ENCODE data around the gene TNNC1.

The TNNC1 gene

GRCh38 chr3:52406791-52407510 is 46.9 kb downstream of the TNNC1 start:
- H3K27ac ChIP-seq (ENCODE audit: low read length) = no peak overlapping the region
- no peak overlapping the region for H3K4me3 ChIP-seq (ENCODE audit: low read depth in 1 of 2, low read length in 2 of 2)
- peaks cover 54 to 60% of the 10 kb centered on the region in 2 donors for H3K36me3 ChIP-seq (ENCODE audit: control insufficient read depth in 1 of 2, insufficient read depth in 2 of 2, low read length in 2 of 2)
- H3K9me3 ChIP-seq (ENCODE audit: control insufficient read depth in 1 of 2, low read length in 2 of 2) = no peaks in the 10 kb centered on the region
- peaks cover 6 to 34% of the 10 kb centered on the region in 2 donors for H3K4me1 ChIP-seq (ENCODE audit: control insufficient read depth in 1 of 2, insufficient read depth in 2 of 2, low read length in 2 of 2)
- H3K27me3 ChIP-seq (ENCODE audit: low read depth, low read length) = no peaks in the 10 kb centered on the region

GRCh38 chr3:52406231-52406661 is 47.6 kb downstream of the TNNC1 start:
- no peaks in the 10 kb centered on the region for H3K27me3 ChIP-seq (ENCODE audit: low read depth, low read length)
- no peak overlapping the region for H3K27ac ChIP-seq (ENCODE audit: low read length)
- H3K4me1 ChIP-seq (ENCODE audit: control insufficient read depth in 1 of 2, insufficient read depth in 2 of 2, low read length in 2 of 2) = peaks cover 6 to 27% of the 10 kb centered on the region in 2 donors
- no peak overlapping the region for H3K4me3 ChIP-seq (ENCODE audit: low read depth in 1 of 2, low read length in 2 of 2)
- H3K36me3 ChIP-seq (ENCODE audit: control insufficient read depth in 1 of 2, insufficient read depth in 2 of 2, low read length in 2 of 2) = peaks cover 61 to 67% of the 10 kb centered on the region in 2 donors
- no peaks in the 10 kb centered on the region for H3K9me3 ChIP-seq (ENCODE audit: control insufficient read depth in 1 of 2, low read length in 2 of 2)

- no peaks in the 10 kb centered on the region for H3K27me3 ChIP-seq (ENCODE audit: low read depth, low read length)
- no peak overlapping the region for H3K27ac ChIP-seq (ENCODE audit: low read length)
- no peak overlapping the region for H3K4me3 ChIP-seq (ENCODE audit: low read depth in 1 of 2, low read length in 2 of 2)
- H3K9me3 ChIP-seq (ENCODE audit: control insufficient read depth in 1 of 2, low read length in 2 of 2) = no peaks in the 10 kb centered on the region
- H3K36me3 ChIP-seq (ENCODE audit: control insufficient read depth in 1 of 2, insufficient read depth in 2 of 2, low read length in 2 of 2) = peaks cover 67 to 73% of the 10 kb centered on the region in 2 donors
- H3K4me1 ChIP-seq (ENCODE audit: control insufficient read depth in 1 of 2, insufficient read depth in 2 of 2, low read length in 2 of 2) = peaks cover 6 to 25% of the 10 kb centered on the region in 2 donors
These were observed 48.2 kb downstream of the TNNC1 start for GRCh38 chr3:52405601-52406110.

GRCh38 chr3:52405066-52405465 is 48.8 kb downstream of the TNNC1 start:
- H3K4me3 ChIP-seq (ENCODE audit: low read depth in 1 of 2, low read length in 2 of 2) = no peak overlapping the region
- H3K4me1 ChIP-seq (ENCODE audit: control insufficient read depth in 1 of 2, insufficient read depth in 2 of 2, low read length in 2 of 2) = peaks cover 6 to 25% of the 10 kb centered on the region in 2 donors
- no peaks in the 10 kb centered on the region for H3K9me3 ChIP-seq (ENCODE audit: control insufficient read depth in 1 of 2, low read length in 2 of 2)
- peaks cover 71 to 75% of the 10 kb centered on the region in 2 donors for H3K36me3 ChIP-seq (ENCODE audit: control insufficient read depth in 1 of 2, insufficient read depth in 2 of 2, low read length in 2 of 2)
- no peaks in the 10 kb centered on the region for H3K27me3 ChIP-seq (ENCODE audit: low read depth, low read length)
- H3K27ac ChIP-seq (ENCODE audit: low read length) = no peak overlapping the region

DNA sequence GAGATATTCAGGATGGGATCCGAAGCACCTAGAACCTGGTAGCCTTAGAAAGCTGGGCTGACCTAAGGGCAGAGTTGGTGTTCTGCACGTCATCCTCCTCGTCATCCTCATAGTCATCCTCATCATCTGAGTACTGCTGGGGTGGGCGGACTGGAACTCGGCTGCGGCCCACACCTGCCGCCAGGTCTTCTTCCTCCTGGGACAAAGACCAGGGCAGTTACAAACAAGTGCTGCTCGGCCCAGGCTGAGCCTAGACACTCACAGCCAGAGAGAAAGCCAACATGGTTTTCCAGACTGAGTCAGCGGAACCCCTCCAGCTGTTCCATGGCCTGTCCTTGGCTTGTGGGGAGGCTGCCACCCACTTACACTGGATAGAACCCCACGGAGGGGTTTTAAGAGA is 49.5 kb downstream of the TNNC1 start:
- peaks cover 72 to 75% of the 10 kb centered on the region in 2 donors for H3K36me3 ChIP-seq (ENCODE audit: control insufficient read depth in 1 of 2, insufficient read depth in 2 of 2, low read length in 2 of 2)
- H3K4me1 ChIP-seq (ENCODE audit: control insufficient read depth in 1 of 2, insufficient read depth in 2 of 2, low read length in 2 of 2) = peaks cover 6 to 25% of the 10 kb centered on the region in 2 donors
- no peak overlapping the region for H3K27ac ChIP-seq (ENCODE audit: low read length)
- H3K9me3 ChIP-seq (ENCODE audit: control insufficient read depth in 1 of 2, low read length in 2 of 2) = no peaks in the 10 kb centered on the region
- H3K4me3 ChIP-seq (ENCODE audit: low read depth in 1 of 2, low read length in 2 of 2) = no peak overlapping the region
- H3K27me3 ChIP-seq (ENCODE audit: low read depth, low read length) = no peaks in the 10 kb centered on the region

DNA sequence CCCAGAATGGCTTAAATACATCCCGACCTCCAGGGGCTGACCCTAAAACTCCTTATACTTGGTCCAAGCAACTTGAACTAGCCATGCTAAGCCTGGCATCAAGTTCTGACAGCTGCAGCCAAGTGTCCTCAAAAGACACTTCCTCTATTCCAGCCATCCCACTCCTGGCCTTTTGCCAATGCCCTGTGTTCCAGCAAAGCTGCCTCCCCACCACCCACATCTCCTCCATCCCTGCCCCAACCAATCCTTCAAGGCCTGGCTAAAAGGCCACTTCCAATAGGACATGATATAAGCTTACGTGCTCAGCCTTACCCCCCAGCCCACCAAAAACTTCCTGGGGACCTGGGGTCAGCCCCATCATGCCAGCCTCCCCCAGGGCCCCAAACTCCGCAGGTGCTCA is 49.9 kb downstream of the TNNC1 start:
- H3K27me3 ChIP-seq (ENCODE audit: low read depth, low read length) = no peaks in the 10 kb centered on the region
- H3K36me3 ChIP-seq (ENCODE audit: control insufficient read depth in 1 of 2, insufficient read depth in 2 of 2, low read length in 2 of 2) = peaks cover 72 to 75% of the 10 kb centered on the region in 2 donors
- H3K4me3 ChIP-seq (ENCODE audit: low read depth in 1 of 2, low read length in 2 of 2) = no peak overlapping the region
- no peak overlapping the region for H3K27ac ChIP-seq (ENCODE audit: low read length)
- no peaks in the 10 kb centered on the region for H3K9me3 ChIP-seq (ENCODE audit: control insufficient read depth in 1 of 2, low read length in 2 of 2)
- H3K4me1 ChIP-seq (ENCODE audit: control insufficient read depth in 1 of 2, insufficient read depth in 2 of 2, low read length in 2 of 2) = peaks cover 4 to 21% of the 10 kb centered on the region in 2 donors

- H3K9me3 ChIP-seq (ENCODE audit: control insufficient read depth in 1 of 2, low read length in 2 of 2) = no peaks in the 10 kb centered on the region
- peaks cover 0 to 15% of the 10 kb centered on the region in 2 donors for H3K4me1 ChIP-seq (ENCODE audit: control insufficient read depth in 1 of 2, insufficient read depth in 2 of 2, low read length in 2 of 2)
- H3K36me3 ChIP-seq (ENCODE audit: control insufficient read depth in 1 of 2, insufficient read depth in 2 of 2, low read length in 2 of 2) = peaks cover 72 to 75% of the 10 kb centered on the region in 2 donors
- no peak overlapping the region for H3K27ac ChIP-seq (ENCODE audit: low read length)
- no peaks in the 10 kb centered on the region for H3K27me3 ChIP-seq (ENCODE audit: low read depth, low read length)
- no peak overlapping the region for H3K4me3 ChIP-seq (ENCODE audit: low read depth in 1 of 2, low read length in 2 of 2)
These were observed 50.5 kb downstream of the TNNC1 start for GRCh38 chr3:52403271-52403841.

- H3K27ac ChIP-seq (ENCODE audit: low read length) = no peak overlapping the region
- H3K9me3 ChIP-seq (ENCODE audit: control insufficient read depth in 1 of 2, low read length in 2 of 2) = no peaks in the 10 kb centered on the region
- H3K36me3 ChIP-seq (ENCODE audit: control insufficient read depth in 1 of 2, insufficient read depth in 2 of 2, low read length in 2 of 2) = peaks cover 70 to 74% of the 10 kb centered on the region in 2 donors
- H3K4me3 ChIP-seq (ENCODE audit: low read depth in 1 of 2, low read length in 2 of 2) = no peak overlapping the region
- peaks cover 0 to 9% of the 10 kb centered on the region in 2 donors for H3K4me1 ChIP-seq (ENCODE audit: control insufficient read depth in 1 of 2, insufficient read depth in 2 of 2, low read length in 2 of 2)
- H3K27me3 ChIP-seq (ENCODE audit: low read depth, low read length) = no peaks in the 10 kb centered on the region
These were observed 51.1 kb downstream of the TNNC1 start for GRCh38 chr3:52402706-52403270.

GRCh38 chr3:52402101-52402521 is 51.7 kb downstream of the TNNC1 start:
- Histone ChIP-seq H3K27ac (ENCODE audit: low read length) (no peak overlapping the region), H3K9me3 (ENCODE audit: control insufficient read depth in 1 of 2, low read length in 2 of 2) (no peaks in the 10 kb centered on the region), H3K4me3 (ENCODE audit: low read depth in 1 of 2, low read length in 2 of 2) (no peak overlapping the region), H3K36me3 (ENCODE audit: control insufficient read depth in 1 of 2, insufficient read depth in 2 of 2, low read length in 2 of 2) (peaks cover 63 to 67% of the 10 kb centered on the region in 2 donors), H3K4me1 (ENCODE audit: control insufficient read depth in 1 of 2, insufficient read depth in 2 of 2, low read length in 2 of 2) (peaks cover 0 to 2% of the 10 kb centered on the region in 2 donors), H3K27me3 (ENCODE audit: low read depth, low read length) (no peaks in the 10 kb centered on the region)

GRCh38 chr3:52401551-52401950 is 52.3 kb downstream of the TNNC1 start:
- Histone ChIP-seq H3K27ac (ENCODE audit: low read length) (no peak overlapping the region), H3K36me3 (ENCODE audit: control insufficient read depth in 1 of 2, insufficient read depth in 2 of 2, low read length in 2 of 2) (peaks cover 57 to 62% of the 10 kb centered on the region in 2 donors), H3K4me3 (ENCODE audit: low read depth in 1 of 2, low read length in 2 of 2) (no peak overlapping the region), H3K27me3 (ENCODE audit: low read depth, low read length) (no peaks in the 10 kb centered on the region), H3K9me3 (ENCODE audit: control insufficient read depth in 1 of 2, low read length in 2 of 2) (no peaks in the 10 kb centered on the region), H3K4me1 (ENCODE audit: control insufficient read depth in 1 of 2, insufficient read depth in 2 of 2, low read length in 2 of 2) (no peaks in the 10 kb centered on the region)
